ENCODE results near the gene FAM234B. TPM values are rescaled to one million over a fixed set of nuclear protein-coding genes. Genes with fewer than 3 reads are reported as not detected.
"Not testable (repeated sequence)": the region's sequence is repeated elsewhere in the genome, so short reads cannot be mapped to it uniquely, and the experiment has no call there.

Gene FAM234B
- total RNA-seq, 4 donors from 2014 or later, result 1.2 to 6.7 (median 5.0) TPM

DNA sequence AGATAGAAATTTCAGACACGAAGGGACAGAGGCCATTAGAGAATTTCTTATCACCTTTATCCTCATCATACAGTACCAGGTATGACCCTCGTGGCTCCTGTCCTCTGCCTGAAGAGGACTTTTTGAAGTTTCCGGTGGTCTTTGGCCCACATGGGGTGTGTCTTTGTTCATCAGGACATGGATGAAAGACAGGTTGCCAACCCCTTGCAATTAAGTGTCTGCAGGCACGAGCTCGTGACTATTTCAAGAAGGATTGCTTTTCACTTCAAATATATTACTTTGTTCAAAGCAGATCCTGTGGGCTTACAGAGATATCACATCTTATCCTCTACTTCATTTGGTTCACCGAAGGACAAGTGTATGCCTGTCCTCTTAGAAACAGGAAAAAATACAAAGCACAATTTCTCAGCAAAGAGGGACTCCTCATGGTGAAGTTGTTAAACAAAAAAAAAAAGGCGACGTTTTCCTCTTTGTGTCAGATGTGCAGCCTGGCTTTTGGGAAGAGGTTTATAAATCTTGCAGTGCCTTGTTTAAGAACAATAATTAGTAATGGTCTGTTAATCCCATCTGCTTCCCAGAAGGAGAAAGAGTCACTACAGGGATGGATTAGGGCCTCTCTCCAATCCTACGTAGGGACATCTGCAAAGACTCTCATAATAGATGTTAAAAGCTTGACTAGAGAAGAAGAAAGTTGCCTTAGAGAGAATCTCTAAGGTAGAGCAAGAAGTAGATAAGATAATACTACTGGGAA is 13.5 kb upstream of the FAM234B start:
- Histone ChIP-seq H3K27me3 (no peaks in the 10 kb centered on the region), H3K4me1 (peaks cover 0 to 16% (median 14%) of the 10 kb centered on the region in 4 donors), H3K4me3 (no peak overlapping the region), H3K36me3 (no peaks in the 10 kb centered on the region), H3K9me3 (no peaks in the 10 kb centered on the region), H3K27ac (replicated peaks in 1 of 4) (no peak overlapping the region)
- intact Hi-C loops (cut with DNase I), result no loop called here
- DNase-seq (ENCODE audit: extremely low spot score), result no peak
- 86% methylated on average over 9 of the region's 9 CpGs for WGBS
- TF ChIP-seq, protein P1, sequence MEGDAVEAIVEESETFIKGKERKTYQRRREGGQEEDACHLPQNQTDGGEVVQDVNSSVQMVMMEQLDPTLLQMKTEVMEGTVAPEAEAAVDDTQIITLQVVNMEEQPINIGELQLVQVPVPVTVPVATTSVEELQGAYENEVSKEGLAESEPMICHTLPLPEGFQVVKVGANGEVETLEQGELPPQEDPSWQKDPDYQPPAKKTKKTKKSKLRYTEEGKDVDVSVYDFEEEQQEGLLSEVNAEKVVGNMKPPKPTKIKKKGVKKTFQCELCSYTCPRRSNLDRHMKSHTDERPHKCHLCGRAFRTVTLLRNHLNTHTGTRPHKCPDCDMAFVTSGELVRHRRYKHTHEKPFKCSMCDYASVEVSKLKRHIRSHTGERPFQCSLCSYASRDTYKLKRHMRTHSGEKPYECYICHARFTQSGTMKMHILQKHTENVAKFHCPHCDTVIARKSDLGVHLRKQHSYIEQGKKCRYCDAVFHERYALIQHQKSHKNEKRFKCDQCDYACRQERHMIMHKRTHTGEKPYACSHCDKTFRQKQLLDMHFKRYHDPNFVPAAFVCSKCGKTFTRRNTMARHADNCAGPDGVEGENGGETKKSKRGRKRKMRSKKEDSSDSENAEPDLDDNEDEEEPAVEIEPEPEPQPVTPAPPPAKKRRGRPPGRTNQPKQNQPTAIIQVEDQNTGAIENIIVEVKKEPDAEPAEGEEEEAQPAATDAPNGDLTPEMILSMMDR (IDR thresholded peaks at IDR 0.05), result no peak
- TF ChIP-seq EP300 (IDR thresholded peaks at IDR 0.05), result no peak

GRCh38 chr12:13032164-13032563 is 12.0 kb upstream of the FAM234B start:
- Histone ChIP-seq H3K4me1 (peaks cover 0 to 1% (median under 1%) of the 10 kb centered on the region in 4 donors), H3K9me3 (no peaks in the 10 kb centered on the region), H3K27ac (replicated peaks in 1 of 4) (no peak overlapping the region), H3K36me3 (no peaks in the 10 kb centered on the region), H3K4me3 (no peak overlapping the region), H3K27me3 (no peaks in the 10 kb centered on the region)
- no peak for DNase-seq (ENCODE audit: extremely low spot score)
- WGBS, result 80% methylated on average over 2 of the region's 2 CpGs
- intact Hi-C loops (cut with DNase I), result no loop called here
- TF ChIP-seq POLR2AphosphoS5 (IDR thresholded peaks at IDR 0.05), result no peak
- TF ChIP-seq POLR2A (IDR thresholded peaks at IDR 0.05; ENCODE audit: low read depth), result no peak
- no peak for TF ChIP-seq EP300 (IDR thresholded peaks at IDR 0.05)
- TF ChIP-seq, protein P1 (IDR thresholded peaks at IDR 0.05), result no peak

- TF ChIP-seq, protein P1 (IDR thresholded peaks at IDR 0.05), result no peak
- TF ChIP-seq POLR2AphosphoS5 (IDR thresholded peaks at IDR 0.05) (no peak), POLR2A (IDR thresholded peaks at IDR 0.05; ENCODE audit: low read depth) (no peak), EP300 (IDR thresholded peaks at IDR 0.05) (no peak)
- no peaks in the 10 kb centered on the region for H3K27me3 ChIP-seq
- WGBS, result 66% methylated on average over 5 of the region's 5 CpGs
- no peak overlapping the region for H3K4me3 ChIP-seq
- no peaks in the 10 kb centered on the region for H3K9me3 ChIP-seq
- no peak overlapping the region for H3K27ac ChIP-seq (replicated peaks in 1 of 4)
- DNase-seq (ENCODE audit: extremely low spot score), result no peak
- no peaks in the 10 kb centered on the region for H3K4me1 ChIP-seq
- intact Hi-C loops (cut with DNase I), result no loop called here
- no peaks in the 10 kb centered on the region for H3K36me3 ChIP-seq
These were observed 10.7 kb upstream of the FAM234B start for GRCh38 chr12:13033476-13033875.

- intact Hi-C loops (cut with DNase I); H3K9me3 ChIP-seq; DNase-seq (ENCODE audit: extremely low spot score); H3K27ac ChIP-seq (replicated peaks in 1 of 4); H3K4me1 ChIP-seq; H3K4me3 ChIP-seq; H3K27me3 ChIP-seq; H3K36me3 ChIP-seq: not testable (repeated sequence)
- WGBS, result 99% methylated on average over 5 of the region's 5 CpGs
These were observed 8.8 kb upstream of the FAM234B start for GRCh38 chr12:13035335-13035734.

DNA sequence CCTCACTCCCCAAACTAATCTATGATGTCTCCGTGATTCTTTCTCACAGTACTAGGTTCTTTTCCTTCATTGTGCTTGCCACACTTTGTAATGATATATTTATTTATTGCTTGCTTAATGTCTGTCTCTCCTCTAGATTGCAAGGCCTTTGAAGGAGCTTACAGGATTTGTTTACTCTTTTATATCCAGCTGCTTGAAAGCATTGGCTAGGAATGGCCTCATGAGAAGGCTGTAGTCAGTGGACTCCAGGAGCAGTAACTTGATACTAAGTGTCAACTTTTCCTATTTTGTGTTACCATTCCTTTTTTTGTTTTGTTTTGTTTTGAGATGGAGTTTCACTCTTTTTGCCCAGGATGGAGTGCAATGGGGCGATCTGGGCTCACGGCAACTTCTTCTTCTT is 7.3 kb upstream of the FAM234B start:
- TF ChIP-seq EP300 (IDR thresholded peaks at IDR 0.05) (no peak), POLR2AphosphoS5 (IDR thresholded peaks at IDR 0.05) (no peak), POLR2A (IDR thresholded peaks at IDR 0.05; ENCODE audit: low read depth) (no peak)
- TF ChIP-seq, protein P1 (IDR thresholded peaks at IDR 0.05), result no peak
- intact Hi-C loops (cut with DNase I), result no loop called here
- Histone ChIP-seq H3K4me1 (no peaks in the 10 kb centered on the region), H3K36me3 (no peaks in the 10 kb centered on the region), H3K27ac (replicated peaks in 1 of 4) (no peak overlapping the region), H3K9me3 (no peaks in the 10 kb centered on the region), H3K27me3 (no peaks in the 10 kb centered on the region), H3K4me3 (no peak overlapping the region)
- no peak for DNase-seq (ENCODE audit: extremely low spot score)
- WGBS, result 99% methylated on average over 3 of the region's 3 CpGs

All from esophagus muscularis mucosa (tissue), 4 donors.